NCI-H510A (cell line): ENCODE measurements around the gene PDE2A.
A peak's percentile ranks its signal among the peaks of the same experiment; 100 is the strongest.
"Not testable (repeated sequence)": the region's sequence is repeated elsewhere in the genome, so short reads cannot be mapped to it uniquely, and the experiment has no call there.

Experiments
- DNase-seq: peaks from one replicate; lab custom pipeline; 2025; lab: John Stamatoyannopoulos, UW

The PDE2A gene

GRCh38 chr11:72575533-72576242 lies 98.5 kb downstream of the PDE2A start:
- no peak for DNase-seq

- no peak for DNase-seq
Observed at GRCh38 chr11:72574548-72575460, 99.4 kb downstream of the PDE2A start.

- DNase-seq, result no peak
Observed at GRCh38 chr11:72573855-72574445, 100.3 kb downstream of the PDE2A start.

GRCh38 chr11:72573072-72573854 lies 101.0 kb downstream of the PDE2A start:
- DNase-seq, result peak; percentile 43

- not testable (repeated sequence) for DNase-seq
Observed at GRCh38 chr11:72572540-72572939, 101.7 kb downstream of the PDE2A start.

- DNase-seq, result no peak
Observed at GRCh38 chr11:72570893-72571661, 103.1 kb downstream of the PDE2A start.

- DNase-seq, result no peak
Observed at GRCh38 chr11:72569966-72570892, 104.0 kb downstream of the PDE2A start.

GRCh38 chr11:72568861-72569260 lies 105.4 kb downstream of the PDE2A start:
- no peak for DNase-seq

GRCh38 chr11:72562431-72562830 lies 111.8 kb downstream of the PDE2A start:
- DNase-seq, result no peak

- DNase-seq, result no peak
Observed at GRCh38 chr11:72561856-72562255, 112.4 kb downstream of the PDE2A start.

GRCh38 chr11:72560864-72561263 lies 113.4 kb downstream of the PDE2A start:
- not testable (repeated sequence) for DNase-seq

- no peak for DNase-seq
Observed at GRCh38 chr11:72556433-72556832, 117.8 kb downstream of the PDE2A start.

- DNase-seq, result not testable (repeated sequence)
Observed at GRCh38 chr11:72555014-72555522, 119.2 kb downstream of the PDE2A start.

- DNase-seq, result no peak
Observed at GRCh38 chr11:72553706-72554105, 120.5 kb downstream of the PDE2A start.

- DNase-seq, result no peak
Observed at GRCh38 chr11:72552399-72552910, 121.8 kb downstream of the PDE2A start.

- no peak for DNase-seq
Observed at GRCh38 chr11:72551571-72551970, 122.7 kb downstream of the PDE2A start.

- DNase-seq, result no peak
Observed at GRCh38 chr11:72548463-72548862, 125.8 kb downstream of the PDE2A start.

- no peak for DNase-seq
Observed at GRCh38 chr11:72546866-72547265, 127.4 kb downstream of the PDE2A start.

- no peak for DNase-seq
Observed at GRCh38 chr11:72544589-72544988, 129.6 kb downstream of the PDE2A start.
